WTC11 (cell line): Measurements from ENCODE around the gene PLA1A. TPM values are rescaled to one million over a fixed set of nuclear protein-coding genes. Genes with fewer than 3 reads are reported as not detected.

Experiments used
- ATAC-seq: fragments of 200-7000 bp; cut with Tn5 transposase; 2 replicates; pipeline ENCODE4 v1.10.0; 2021; ENCODE audit warnings: mild to moderate bottlenecking, moderate library complexity
- CTCF ChIA-PET: fragments of 300-600 bp; sonication (Branson Sonifier 250); formaldehyde crosslinking; loops from one replicate; lab custom pipeline; 2021; ENCODE audit warnings: antibody characterized with exemption; lab: Charles Lee
- POLR2A ChIA-PET: fragments of 350-600 bp; sonication (Branson Sonifier 250); formaldehyde crosslinking; loops from one replicate; lab custom pipeline; 2021; ENCODE audit warnings: antibody characterized with exemption; lab: Charles Lee
- DNase-seq: peaks from one replicate; pipeline ENCODE4 v3.0.0; 2021; ENCODE audit warnings: low spot score
- H3K27ac Mint-ChIP-seq: 2 replicates; pipeline ENCODE4 v1.8.0; 2021; ENCODE audit warnings: mixed read lengths
- H3K27me3 Mint-ChIP-seq: 2 replicates; pipeline ENCODE4 v1.8.0; 2021; ENCODE audit warnings: low read depth, mild to moderate bottlenecking, moderate library complexity, mixed read lengths
- H3K36me3 Mint-ChIP-seq: 2 replicates; pipeline ENCODE4 v1.8.0; 2021; ENCODE audit warnings: mixed read lengths
- H3K4me1 Mint-ChIP-seq: 2 replicates; pipeline ENCODE4 v1.8.0; 2022; ENCODE audit warnings: mixed read lengths
- H3K4me3 Mint-ChIP-seq: 2 replicates; pipeline ENCODE4 v1.8.0; 2021; ENCODE audit warnings: mild to moderate bottlenecking, moderate library complexity, mixed read lengths
- H3K9me3 Mint-ChIP-seq: 2 replicates; pipeline ENCODE4 v1.8.0; 2021; ENCODE audit warnings: mixed read lengths
- ATF3 ChIP-seq: sonication (generic); formaldehyde crosslinking; conservative IDR thresholded peaks from 2 replicates; pipeline ENCODE4 v1.8.1; 2022; ENCODE audit warnings: mild to moderate bottlenecking, missing genetic modification reagents
- CBFB ChIP-seq: sonication (generic); formaldehyde crosslinking; IDR thresholded peaks from 2 replicates; pipeline ENCODE4 v1.8.1; 2022; ENCODE audit warnings: mild to moderate bottlenecking, low read depth, missing genetic modification reagents
- CTCF ChIP-seq: fragments of 200-600 bp; IDR thresholded peaks from 2 replicates; pipeline ENCODE4 v1.8.0; 2022; ENCODE audit warnings: antibody characterized with exemption
- E2F1 ChIP-seq: sonication (generic); formaldehyde crosslinking; IDR thresholded peaks from 2 replicates; pipeline ENCODE4 v1.8.0; 2022; ENCODE audit warnings: mild to moderate bottlenecking, missing genetic modification reagents
- FOXK1 ChIP-seq: sonication (generic); formaldehyde crosslinking; IDR thresholded peaks from 2 replicates; pipeline ENCODE4 v1.8.0; 2022; ENCODE audit warnings: mild to moderate bottlenecking, moderate library complexity, missing genetic modification reagents
- GTF2I ChIP-seq: fragments of 250-450 bp; sonication (Bioruptor Pico); conservative IDR thresholded peaks from 2 replicates; pipeline ENCODE4 v1.4.0; 2021; ENCODE audit warnings: mild to moderate bottlenecking
- HMGA2 ChIP-seq: fragments of 250-450 bp; sonication (Bioruptor Pico); IDR thresholded peaks from 2 replicates; pipeline ENCODE4 v1.4.0; 2021; ENCODE audit warnings: mild to moderate bottlenecking, moderate library complexity
- IRF2 ChIP-seq: sonication (generic); formaldehyde crosslinking; IDR thresholded peaks from 2 replicates; pipeline ENCODE4 v1.8.0; 2022; ENCODE audit warnings: low read depth, missing genetic modification reagents, borderline replicate concordance
- JAZF1 ChIP-seq: fragments of 250-450 bp; sonication (Bioruptor Pico); IDR thresholded peaks from 2 replicates; pipeline ENCODE4 v1.9.0; 2021; ENCODE audit warnings: moderate library complexity, mild to moderate bottlenecking, inconsistent platforms
- JUN ChIP-seq: sonication (generic); formaldehyde crosslinking; IDR thresholded peaks from 2 replicates; pipeline ENCODE4 v1.8.0; 2023; ENCODE audit warnings: mild to moderate bottlenecking, missing genetic modification reagents
- MAX ChIP-seq: sonication (generic); formaldehyde crosslinking; IDR thresholded peaks from 2 replicates; pipeline ENCODE4 v1.8.0; 2022; ENCODE audit warnings: mild to moderate bottlenecking, missing genetic modification reagents
- RELA ChIP-seq: sonication (generic); formaldehyde crosslinking; IDR thresholded peaks from 2 replicates; pipeline ENCODE4 v1.8.1; 2022; ENCODE audit warnings: missing genetic modification reagents, mild to moderate bottlenecking, borderline replicate concordance
- SMAD3 ChIP-seq: sonication (generic); formaldehyde crosslinking; IDR thresholded peaks from 2 replicates; pipeline ENCODE4 v1.8.0; 2022; ENCODE audit warnings: missing genetic modification reagents, mild to moderate bottlenecking, borderline replicate concordance
- TEAD4 ChIP-seq: sonication (generic); formaldehyde crosslinking; IDR thresholded peaks from 2 replicates; pipeline ENCODE4 v1.8.0; 2022; ENCODE audit warnings: mild to moderate bottlenecking, missing genetic modification reagents
- ZNF138 ChIP-seq: sonication (generic); formaldehyde crosslinking; conservative IDR thresholded peaks from 2 replicates; pipeline ENCODE4 v1.8.1; 2022; ENCODE audit warnings: mild to moderate bottlenecking, moderate library complexity, missing genetic modification reagents
- ZNF232 ChIP-seq: sonication (generic); formaldehyde crosslinking; IDR thresholded peaks from 2 replicates; pipeline ENCODE4 v1.8.0; 2022; ENCODE audit warnings: mild to moderate bottlenecking, missing genetic modification reagents
- ZNF396 ChIP-seq: fragments of 250-450 bp; sonication (Bioruptor Pico); IDR thresholded peaks from 2 replicates; pipeline ENCODE4 v1.8.0; 2021; ENCODE audit warnings: mild to moderate bottlenecking, moderate library complexity, borderline replicate concordance
- total RNA-seq: library from RNA; stranded (reverse); gene quantifications from 3 replicates; pipeline ENCODE4 v1.2.3, GENCODE V29; 2021
- TF ChIP-seq, protein P1 (sequence below): fragments of 250-450 bp; sonication (Bioruptor Pico); IDR thresholded peaks from 2 replicates; pipeline ENCODE4 v1.9.0; 2021; ENCODE audit warnings: moderate library complexity, mild to moderate bottlenecking, inconsistent platforms, borderline replicate concordance
- TF ChIP-seq, protein P2 (sequence below): sonication (generic); formaldehyde crosslinking; IDR thresholded peaks from 2 replicates; pipeline ENCODE4 v1.8.0; 2022; ENCODE audit warnings: mild to moderate bottlenecking, missing genetic modification reagents

The PLA1A gene
- total RNA-seq, 1 experiment from 2014 or later, result not detected

DNA sequence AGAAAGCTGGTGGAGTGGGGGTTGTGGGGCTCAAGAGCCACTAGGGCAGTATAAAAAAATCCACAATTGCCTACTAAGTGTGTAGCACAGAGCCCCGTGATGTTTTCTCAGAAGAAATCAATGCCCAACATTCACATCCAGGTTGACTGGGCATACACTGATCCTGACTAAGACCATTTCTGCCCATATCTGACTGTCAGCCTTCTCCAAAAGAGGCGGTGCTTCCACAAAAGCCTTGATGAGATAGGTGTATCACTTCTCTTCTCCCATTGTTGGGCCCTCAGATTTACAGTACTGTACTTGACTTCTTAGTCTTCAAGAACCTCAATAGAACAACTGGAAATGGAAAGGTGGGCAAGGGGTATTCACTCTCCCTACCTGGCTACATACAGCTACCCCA lies 61.3 kb downstream of the PLA1A start:
- CTCF ChIA-PET, result no interaction called here
- DNase-seq (no peak), ATAC-seq (no peak)
- no peaks in the 10 kb centered on the region for H3K9me3 Mint-ChIP-seq
- no peaks in the 10 kb centered on the region for H3K36me3 Mint-ChIP-seq
- no peak overlapping the region for H3K4me3 Mint-ChIP-seq
- POLR2A ChIA-PET, result interaction anchor here (0.7 kb wide), 1 partner anchor 783 kb away, joined by 5 read pairs; no protein-coding TSS in a partner anchor
- no peak overlapping the region for H3K27ac Mint-ChIP-seq
- H3K27me3 Mint-ChIP-seq, result no peaks in the 10 kb centered on the region
- H3K4me1 Mint-ChIP-seq, result peaks cover 3% of the 10 kb centered on the region; the same call in 1 of the 2 replicates
- TF ChIP-seq CBFB (no peak), E2F1 (CRISPR knock-in tag) (no peak), TEAD4 (CRISPR knock-in tag) (no peak), GTF2I (CRISPR knock-in tag) (no peak), ZNF232 (no peak), FOXK1 (CRISPR knock-in tag) (no peak)

DNA sequence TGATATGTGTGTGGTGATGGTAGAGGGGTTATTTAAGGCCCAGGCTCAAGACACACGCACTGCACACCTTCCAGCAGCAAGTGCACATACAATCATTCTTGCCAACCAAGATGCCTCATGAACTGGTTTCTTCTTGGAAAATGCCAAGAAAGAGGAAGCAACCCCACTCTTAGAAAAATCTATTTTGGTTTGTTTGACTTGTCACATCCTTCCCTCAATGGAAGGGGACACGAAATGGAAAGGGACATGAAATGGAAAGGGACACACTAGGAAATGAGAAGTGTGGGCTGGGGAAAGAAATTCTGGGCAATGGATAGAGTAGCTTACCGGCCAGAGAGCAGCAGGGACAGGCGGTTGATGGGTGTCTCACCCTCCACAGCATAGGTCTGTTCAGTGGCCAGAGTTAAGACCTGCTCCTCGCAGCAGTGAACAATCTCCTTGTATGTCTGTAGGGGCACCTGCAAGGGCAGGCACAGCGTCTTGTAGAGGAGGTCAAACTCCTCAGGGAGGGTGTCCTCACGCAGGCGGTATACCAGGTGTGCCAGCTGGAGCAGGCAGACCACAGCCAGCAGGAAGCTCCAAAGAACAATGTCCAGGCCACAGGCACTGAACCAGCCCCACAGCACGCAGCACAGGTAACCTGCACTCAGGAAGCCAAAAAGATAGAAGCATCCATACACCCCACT lies 62.1 kb downstream of the PLA1A start:
- H3K4me3 Mint-ChIP-seq, result no peak overlapping the region
- ATAC-seq (no peak), DNase-seq (no peak)
- no peaks in the 10 kb centered on the region for H3K36me3 Mint-ChIP-seq
- no peak overlapping the region for H3K27ac Mint-ChIP-seq
- ChIA-PET POLR2A (no interaction called here), CTCF (interaction anchor here (0.6 to 1.4 kb wide), 2 partner anchors 22 to 59 kb away, joined by 3 to 5 read pairs; no protein-coding TSS in a partner anchor)
- H3K9me3 Mint-ChIP-seq, result no peaks in the 10 kb centered on the region
- TF ChIP-seq HMGA2 (CRISPR knock-in tag) (no peak), CTCF (no peak), ZNF138 (CRISPR knock-in tag) (no peak), JUN (no peak), SMAD3 (CRISPR knock-in tag) (no peak), ZNF396 (CRISPR knock-in tag) (no peak), MAX (CRISPR knock-in tag) (no peak), IRF2 (CRISPR knock-in tag) (no peak), ATF3 (CRISPR knock-in tag) (no peak), RELA (CRISPR knock-in tag) (no peak), E2F1 (CRISPR knock-in tag) (no peak), JAZF1 (CRISPR knock-in tag) (no peak)
- TF ChIP-seq, protein P1, sequence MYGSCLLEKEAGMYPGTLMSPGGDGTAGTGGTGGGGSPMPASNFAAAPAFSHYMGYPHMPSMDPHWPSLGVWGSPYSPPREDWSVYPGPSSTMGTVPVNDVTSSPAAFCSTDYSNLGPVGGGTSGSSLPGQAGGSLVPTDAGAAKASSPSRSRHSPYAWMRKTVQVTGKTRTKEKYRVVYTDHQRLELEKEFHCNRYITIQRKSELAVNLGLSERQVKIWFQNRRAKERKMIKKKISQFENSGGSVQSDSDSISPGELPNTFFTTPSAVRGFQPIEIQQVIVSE, result no peak
- TF ChIP-seq, protein P2, sequence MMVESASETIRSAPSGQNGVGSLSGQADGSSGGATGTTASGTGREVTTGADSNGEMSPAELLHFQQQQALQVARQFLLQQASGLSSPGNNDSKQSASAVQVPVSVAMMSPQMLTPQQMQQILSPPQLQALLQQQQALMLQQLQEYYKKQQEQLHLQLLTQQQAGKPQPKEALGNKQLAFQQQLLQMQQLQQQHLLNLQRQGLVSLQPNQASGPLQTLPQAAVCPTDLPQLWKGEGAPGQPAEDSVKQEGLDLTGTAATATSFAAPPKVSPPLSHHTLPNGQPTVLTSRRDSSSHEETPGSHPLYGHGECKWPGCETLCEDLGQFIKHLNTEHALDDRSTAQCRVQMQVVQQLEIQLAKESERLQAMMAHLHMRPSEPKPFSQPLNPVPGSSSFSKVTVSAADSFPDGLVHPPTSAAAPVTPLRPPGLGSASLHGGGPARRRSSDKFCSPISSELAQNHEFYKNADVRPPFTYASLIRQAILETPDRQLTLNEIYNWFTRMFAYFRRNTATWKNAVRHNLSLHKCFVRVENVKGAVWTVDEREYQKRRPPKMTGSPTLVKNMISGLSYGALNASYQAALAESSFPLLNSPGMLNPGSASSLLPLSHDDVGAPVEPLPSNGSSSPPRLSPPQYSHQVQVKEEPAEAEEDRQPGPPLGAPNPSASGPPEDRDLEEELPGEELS (CRISPR knock-in tag), result no peak
- H3K4me1 Mint-ChIP-seq, result peaks cover 3% of the 10 kb centered on the region; the same call in 1 of the 2 replicates
- H3K27me3 Mint-ChIP-seq, result no peaks in the 10 kb centered on the region
